HEK293T (cell line): ENCODE data around the gene MALSU1.

Experiments
- FOXK2 ChIP-seq: fragments of 450-650 bp; IDR thresholded peaks from 2 replicates; pipeline ENCODE4 v1.6.1; 2016; ENCODE audit warnings: mild to moderate bottlenecking
- PKNOX1 ChIP-seq: fragments of 450-650 bp; IDR thresholded peaks from 2 replicates; pipeline ENCODE4 v1.6.1; 2016
- SP1 ChIP-seq: fragments of 450-650 bp; IDR thresholded peaks from 2 replicates; pipeline ENCODE4 v1.6.1; 2017
- ZNF384 ChIP-seq: fragments of 450-650 bp; IDR thresholded peaks from 2 replicates; pipeline ENCODE4 v1.6.1; 2016

GRCh38 chr7:23346316-23346715 lies 47.2 kb downstream of the MALSU1 start:
- TF ChIP-seq ZNF384, result no peak
- TF ChIP-seq FOXK2, result no peak
- TF ChIP-seq PKNOX1, result no peak
- TF ChIP-seq SP1, result no peak
